NCI-H2196 (cell line): ENCODE measurements around the gene OR7G3.

Experiments used
- DNase-seq: peaks from one replicate; lab custom pipeline; 2025; ENCODE audit not compliant: unreplicated experiment; lab: John Stamatoyannopoulos, UW

OR7G3 gene

DNA sequence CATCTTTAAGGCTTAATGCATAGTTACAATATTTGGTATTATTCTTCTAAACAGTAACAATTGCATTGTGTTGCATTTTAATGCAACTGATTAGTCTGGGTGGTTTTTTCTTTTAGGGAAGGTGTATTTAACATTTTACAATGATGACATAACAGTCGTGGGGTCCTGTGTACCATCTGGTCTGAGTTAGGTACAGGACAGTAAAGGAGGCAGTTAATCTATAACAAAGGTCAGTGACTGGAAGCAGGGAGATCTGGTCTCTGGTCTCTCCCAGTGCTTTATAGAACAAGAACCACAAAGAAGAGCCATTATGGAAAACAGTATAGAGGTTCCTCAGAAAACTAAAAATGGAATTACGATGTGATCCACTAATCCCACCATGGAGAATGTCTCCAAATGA, 16.8 kb downstream of the OR7G3 start:
- no peak for DNase-seq

DNA sequence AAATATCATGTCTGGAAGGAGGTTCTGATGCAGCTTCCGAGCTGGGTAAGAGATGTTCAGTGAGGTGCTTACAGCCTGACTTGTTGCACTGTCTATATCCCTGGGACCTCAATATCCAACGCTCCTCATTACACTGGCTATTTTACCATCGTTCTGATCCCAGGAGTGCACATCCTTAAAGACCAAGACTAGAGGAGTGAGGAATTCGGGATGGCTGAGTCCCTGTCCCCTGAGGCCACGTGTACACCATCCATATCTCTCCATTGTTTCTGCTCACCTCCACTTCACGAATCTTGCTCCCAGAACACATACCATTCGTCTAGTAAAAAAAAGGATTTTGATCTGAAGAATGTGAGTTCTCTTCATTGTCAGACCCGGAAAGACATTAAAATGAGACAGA, 19.4 kb downstream of the OR7G3 start, which contains the start of gene OR7G2:
TSS of gene OR7G2 (minus strand) at position 101 of the 400 bp plus-strand sequence. CDS start 4,232 bp downstream, outside the sequence.
- DNase-seq = no peak

DNA sequence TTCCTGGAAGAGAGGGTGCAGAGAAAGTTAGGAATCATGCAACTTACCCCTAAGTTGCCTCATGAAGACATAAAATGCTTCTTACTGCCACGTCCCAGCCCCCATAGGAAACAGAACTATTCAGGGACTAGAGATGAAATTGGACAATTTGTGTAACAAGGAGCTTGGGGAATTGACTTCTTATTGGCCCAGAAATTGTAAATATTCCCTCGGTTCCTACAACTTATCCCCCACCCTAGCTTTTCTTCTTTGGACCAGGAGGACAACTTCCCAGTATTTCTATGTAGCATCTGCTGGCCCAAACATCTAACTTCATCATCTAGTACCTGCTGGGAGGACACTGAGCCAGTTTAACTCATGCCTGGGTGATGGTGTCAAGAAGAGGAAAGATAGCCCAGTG, 40.0 kb downstream of the OR7G3 start, which contains the start of gene OR1M1:
TSS of gene OR1M1 (plus strand) at position 301 of the 400 bp plus-strand sequence. CDS start 6,184 bp downstream, outside the sequence.
- DNase-seq = no peak

DNA sequence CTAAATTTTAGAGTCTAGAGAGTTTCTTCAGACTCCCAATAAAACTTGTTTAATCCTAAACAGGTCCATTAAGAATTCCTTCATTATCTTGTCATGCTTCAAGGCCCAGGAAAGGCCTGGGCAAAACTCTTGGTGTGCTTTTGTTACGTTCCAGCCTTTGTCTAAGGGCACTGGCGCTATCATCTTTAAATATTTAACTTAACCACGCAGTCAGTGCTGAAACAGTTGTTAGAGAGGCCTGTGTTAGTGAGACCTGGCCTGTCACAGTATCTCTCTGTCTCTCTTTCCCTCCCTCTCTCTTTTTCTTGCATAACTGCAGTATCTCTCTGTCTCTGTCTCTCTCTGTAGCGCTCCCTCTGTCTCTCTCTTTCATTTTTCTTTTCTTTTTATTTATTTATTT, 48.1 kb downstream of the OR7G3 start:
- DNase-seq = no peak

DNA sequence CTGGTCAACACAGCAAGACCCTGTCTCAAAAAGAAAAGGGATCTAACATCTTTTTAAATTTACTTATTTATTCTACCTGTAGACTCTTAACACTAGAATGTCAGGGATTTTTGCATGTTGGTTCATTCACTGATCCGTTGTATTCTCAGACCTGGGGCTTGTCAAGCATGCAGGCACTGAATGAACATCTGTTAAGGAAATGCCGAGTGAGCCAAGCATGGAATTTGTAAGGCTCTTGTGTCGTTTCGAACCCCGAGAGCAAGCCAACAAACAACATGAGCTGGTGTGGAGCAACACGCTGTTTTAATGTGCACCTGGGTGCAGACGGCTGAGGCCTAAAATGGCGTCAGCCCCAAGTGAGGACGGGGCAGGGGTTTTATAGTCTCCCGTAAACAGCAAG, 49.8 kb downstream of the OR7G3 start:
- no peak for DNase-seq
